ENCODE data around the gene ITGA11. TPM values are rescaled to one million over a fixed set of nuclear protein-coding genes. Genes with fewer than 3 reads are reported as not detected.

Gene ITGA11
- polyA plus RNA-seq, 1 donor: 3.7 TPM

- DNase-seq (ENCODE audit: low read depth): no peak
Observed at GRCh38 chr15:68375191-68375631, 56.8 kb downstream of the ITGA11 start.

- no peak for DNase-seq (ENCODE audit: low read depth)
Observed at GRCh38 chr15:68374168-68374745, 57.7 kb downstream of the ITGA11 start.

- DNase-seq (ENCODE audit: low read depth): no peak
Observed at GRCh38 chr15:68373028-68373427, 58.9 kb downstream of the ITGA11 start.

GRCh38 chr15:68372291-68372811 lies 59.6 kb downstream of the ITGA11 start:
- no peak for DNase-seq (ENCODE audit: low read depth)

- no peak for DNase-seq (ENCODE audit: low read depth)
Observed at GRCh38 chr15:68371851-68372250, 60.1 kb downstream of the ITGA11 start.

GRCh38 chr15:68371160-68371559 lies 60.8 kb downstream of the ITGA11 start:
- no peak for DNase-seq (ENCODE audit: low read depth)

GRCh38 chr15:68370768-68371151 lies 61.2 kb downstream of the ITGA11 start:
- DNase-seq (ENCODE audit: low read depth): no peak

- DNase-seq (ENCODE audit: low read depth): no peak
Observed at GRCh38 chr15:68369931-68370767, 61.8 kb downstream of the ITGA11 start.

- no peak for DNase-seq (ENCODE audit: low read depth)
Observed at GRCh38 chr15:68368731-68369435, 63.1 kb downstream of the ITGA11 start.

GRCh38 chr15:68367992-68368391 lies 64.0 kb downstream of the ITGA11 start:
- DNase-seq (ENCODE audit: low read depth): no peak

- no peak for DNase-seq (ENCODE audit: low read depth)
Observed at GRCh38 chr15:68367226-68367625, 64.7 kb downstream of the ITGA11 start.

GRCh38 chr15:68366314-68366713 lies 65.6 kb downstream of the ITGA11 start:
- DNase-seq (ENCODE audit: low read depth): no peak

GRCh38 chr15:68365770-68366169 lies 66.2 kb downstream of the ITGA11 start:
- no peak for DNase-seq (ENCODE audit: low read depth)

- DNase-seq (ENCODE audit: low read depth): no peak
Observed at GRCh38 chr15:68365140-68365745, 66.7 kb downstream of the ITGA11 start.

- no peak for DNase-seq (ENCODE audit: low read depth)
Observed at GRCh38 chr15:68364660-68365035, 67.3 kb downstream of the ITGA11 start.

- no peak for DNase-seq (ENCODE audit: low read depth)
Observed at GRCh38 chr15:68364028-68364659, 67.8 kb downstream of the ITGA11 start.

GRCh38 chr15:68363353-68363752 lies 68.6 kb downstream of the ITGA11 start:
- DNase-seq (ENCODE audit: low read depth): no peak

GRCh38 chr15:68362537-68363126 lies 69.3 kb downstream of the ITGA11 start:
- no peak for DNase-seq (ENCODE audit: low read depth)

- DNase-seq (ENCODE audit: low read depth): no peak
Observed at GRCh38 chr15:68360721-68361120, 71.2 kb downstream of the ITGA11 start.

GRCh38 chr15:68356778-68357177 lies 75.2 kb downstream of the ITGA11 start:
- no peak for DNase-seq (ENCODE audit: low read depth)

- no peak for DNase-seq (ENCODE audit: low read depth)
Observed at GRCh38 chr15:68354923-68355322, 77.0 kb downstream of the ITGA11 start.

Measured in forelimb muscle (tissue), 1 donor.